Thoracic aorta (tissue), 2 donors: ENCODE data around the gene UBE2F. TPM values are rescaled to one million over a fixed set of nuclear protein-coding genes. Genes with fewer than 3 reads are reported as not detected.

ENCODE experiments used
- ATAC-seq: fragments of 150-250 bp; one replicate; pipeline ENCODE4 v1.8.0; 2017; ENCODE audit warnings: low read depth; ENCODE audit not compliant: insufficient number of reproducible peaks, low FRiP score
- DNase-seq: peaks from one replicate; pipeline ENCODE4 v3.0.0-alpha.2; 2020; ENCODE audit warnings: low spot score
- H3K27ac ChIP-seq, 2 donors: fragments of 200-600 bp; sonication (generic); 1 replicate in 1 of 2; 2 replicates in 1 of 2; pipeline ENCODE4 v1.5.1; 2016; ENCODE audit warnings: mild to moderate bottlenecking in 2 of 2, moderate library complexity in 2 of 2
- H3K27me3 ChIP-seq: fragments of 200-600 bp; sonication (generic); replicated peaks from 2 replicates; pipeline ENCODE4 v1.6.0; 2016; ENCODE audit warnings: mild to moderate bottlenecking; ENCODE audit not compliant: insufficient read depth
- H3K36me3 ChIP-seq: fragments of 200-600 bp; sonication (generic); one replicate; pipeline ENCODE4 v1.5.1; 2016
- H3K4me1 ChIP-seq, 2 donors: fragments of 200-600 bp; sonication (generic); 1 replicate in 1 of 2; 2 replicates in 1 of 2; pipeline versions ENCODE4 v1.5.1 to v1.6.0; 2016; ENCODE audit warnings: low read depth in 2 of 2, mild to moderate bottlenecking in 1 of 2; ENCODE audit not compliant: control insufficient read depth in 1 of 2
- H3K4me3 ChIP-seq: fragments of 200-600 bp; sonication (generic); 2 replicates; pipeline ENCODE4 v1.5.1; 2016; ENCODE audit warnings: mild to moderate bottlenecking
- H3K9me3 ChIP-seq: fragments of 200-600 bp; sonication (generic); 2 replicates; pipeline ENCODE4 v1.5.1; 2016
- CTCF ChIP-seq: fragments of 200-600 bp; sonication (generic); IDR thresholded peaks from one replicate; pipeline ENCODE4 v1.5.1; 2019; ENCODE audit warnings: antibody characterized with exemption
- total RNA-seq, 2 donors: library from RNA; depleted of rRNA; stranded (reverse); fragments of >200 nt; gene quantifications; one replicate each; pipeline versions ENCODE4 v1.1.0 to v1.2.3, GENCODE V29; 2016

The UBE2F gene
- total RNA-seq, 2 donors from 2014 or later: 51.9 to 69.3 TPM

GRCh38 chr2:237987268-237987667, 20.5 kb downstream of the UBE2F start:
- no peaks in the 10 kb centered on the region for H3K27me3 ChIP-seq
- DNase-seq: no peak
- H3K9me3 ChIP-seq: no peaks in the 10 kb centered on the region
- no peak for ATAC-seq
- no peak overlapping the region for H3K4me3 ChIP-seq
- no peaks in the 10 kb centered on the region for H3K4me1 ChIP-seq
- TF ChIP-seq CTCF: no peak
- H3K36me3 ChIP-seq: peaks cover 6% of the 10 kb centered on the region
- no peak overlapping the region for H3K27ac ChIP-seq

- Histone ChIP-seq H3K4me1 (peaks cover 13 to 24% of the 10 kb centered on the region in 2 donors), H3K27ac (no peak overlapping the region), H3K36me3 (peaks cover 9% of the 10 kb centered on the region), H3K4me3 (no peak overlapping the region), H3K9me3 (no peaks in the 10 kb centered on the region), H3K27me3 (no peaks in the 10 kb centered on the region)
- no peak for TF ChIP-seq CTCF
- ATAC-seq (no peak), DNase-seq (no peak)
Measured at GRCh38 chr2:237993701-237994100, 26.9 kb downstream of the UBE2F start.

GRCh38 chr2:237995036-237995435, 28.2 kb downstream of the UBE2F start:
- TF ChIP-seq CTCF: no peak
- peaks cover 9% of the 10 kb centered on the region for H3K36me3 ChIP-seq
- H3K27me3 ChIP-seq: no peaks in the 10 kb centered on the region
- ATAC-seq (no peak), DNase-seq (no peak)
- H3K4me3 ChIP-seq: no peak overlapping the region
- peak overlapping the region; percentile 78 to 88 for H3K27ac ChIP-seq
- H3K9me3 ChIP-seq: no peaks in the 10 kb centered on the region
- H3K4me1 ChIP-seq: peaks cover 20 to 31% of the 10 kb centered on the region in 2 donors

GRCh38 chr2:237996021-237996593, 29.3 kb downstream of the UBE2F start:
- H3K27ac ChIP-seq: peak overlapping the region; percentile 78 to 88
- TF ChIP-seq CTCF: no peak

GRCh38 chr2:237997521-237997920, 30.7 kb downstream of the UBE2F start:
- Histone ChIP-seq H3K4me1 (peaks cover 20 to 31% of the 10 kb centered on the region in 2 donors), H3K4me3 (no peak overlapping the region), H3K36me3 (peaks cover under 1% of the 10 kb centered on the region), H3K27me3 (no peaks in the 10 kb centered on the region), H3K9me3 (no peaks in the 10 kb centered on the region), H3K27ac (peak overlapping the region; percentile 3 to 44)
- ATAC-seq (no peak), DNase-seq (no peak)
- TF ChIP-seq CTCF: no peak

More at GRCh38 chr2:237996021-237996593, 29.3 kb downstream of the UBE2F start:
- Histone ChIP-seq H3K4me1 (peaks cover 20 to 31% of the 10 kb centered on the region in 2 donors), H3K36me3 (peaks cover 9% of the 10 kb centered on the region), H3K9me3 (no peaks in the 10 kb centered on the region), H3K27me3 (no peaks in the 10 kb centered on the region), H3K4me3 (no peak overlapping the region)
- ATAC-seq (peak; percentile 40), DNase-seq (no peak)
